ENCODE data around the gene SUGCT. TPM values are rescaled to one million over a fixed set of nuclear protein-coding genes. Genes with fewer than 3 reads are reported as not detected.

SUGCT gene
- total RNA-seq, 2 experiments from 2014 or later = 0.21 to 0.61 TPM

DNA sequence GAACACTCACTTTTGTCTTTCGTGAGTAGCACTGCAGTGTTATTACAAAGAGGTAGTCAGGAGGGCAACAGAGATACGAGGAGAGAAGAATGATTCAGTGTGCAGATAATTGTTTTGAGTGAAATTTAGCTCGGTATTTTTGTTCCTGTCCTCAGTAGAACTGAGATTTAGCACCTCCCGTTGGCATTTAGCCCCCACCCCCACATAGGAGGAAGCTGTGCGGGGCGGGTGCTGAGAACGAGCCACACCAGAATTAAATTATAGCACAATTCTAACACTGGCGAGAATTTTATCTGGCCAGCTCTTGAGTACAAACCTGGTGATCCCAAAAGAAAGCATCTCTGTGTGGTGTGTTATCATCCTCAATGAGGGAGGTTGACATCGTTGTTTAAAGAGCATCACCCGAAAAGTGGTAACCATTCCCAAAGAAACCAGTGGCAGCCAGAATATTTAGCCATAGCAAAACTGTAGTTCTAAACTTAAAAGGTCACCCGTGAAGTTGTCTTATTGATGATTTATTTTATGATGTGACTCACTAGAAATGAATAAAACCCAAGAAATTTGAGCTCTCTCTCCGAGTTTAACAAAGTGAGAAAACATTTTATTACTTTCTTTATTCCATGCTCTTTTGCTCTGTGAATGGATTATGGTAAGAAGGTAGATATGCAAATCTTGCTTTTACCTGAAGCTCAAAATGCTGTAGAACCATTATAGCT, 612.2 kb downstream of the SUGCT start:
- Mint-ChIP-seq H3K36me3 (no peaks in the 10 kb centered on the region), H3K27ac (no peak overlapping the region), H3K4me1 (no peaks in the 10 kb centered on the region), H3K4me3 (no peak overlapping the region), H3K27me3 (no peaks in the 10 kb centered on the region), H3K9me3 (ENCODE audit: low read depth) (peaks cover 4% of the 10 kb centered on the region)
- DNase-seq (no peak), ATAC-seq (no peak)
- CTCF ChIA-PET = no interaction called here

DNA sequence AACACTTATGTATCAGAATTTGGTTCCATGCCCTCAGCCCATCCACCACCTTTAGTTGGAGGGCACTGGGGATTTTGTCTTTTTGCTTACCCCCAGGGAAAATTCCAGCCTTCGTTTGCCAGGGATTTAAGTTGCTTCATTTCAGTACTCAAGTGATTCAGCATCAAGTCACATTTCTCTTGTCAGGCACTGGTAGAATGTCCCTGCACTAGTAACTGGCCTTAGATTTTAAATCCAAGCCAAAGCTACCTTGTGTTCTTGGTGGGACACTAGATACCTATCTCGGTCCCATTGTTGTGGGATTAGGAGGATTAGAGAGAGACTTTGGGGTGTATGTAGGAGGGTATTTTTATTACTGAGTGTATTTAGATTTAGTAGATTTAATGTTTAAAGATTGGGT, 613.1 kb downstream of the SUGCT start:
- Mint-ChIP-seq H3K4me1 (no peaks in the 10 kb centered on the region), H3K4me3 (no peak overlapping the region), H3K27me3 (no peaks in the 10 kb centered on the region), H3K36me3 (no peaks in the 10 kb centered on the region), H3K27ac (no peak overlapping the region), H3K9me3 (ENCODE audit: low read depth) (peaks cover 4% of the 10 kb centered on the region)
- ATAC-seq (no peak), DNase-seq (no peak)
- CTCF ChIA-PET = no interaction called here

GRCh38 chr7:40749877-40750276, 615.1 kb downstream of the SUGCT start:
- Mint-ChIP-seq H3K27me3 (no peaks in the 10 kb centered on the region), H3K27ac (no peak overlapping the region), H3K36me3 (no peaks in the 10 kb centered on the region), H3K4me1 (no peaks in the 10 kb centered on the region), H3K9me3 (ENCODE audit: low read depth) (peaks cover 4% of the 10 kb centered on the region), H3K4me3 (no peak overlapping the region)
- ATAC-seq = no peak
- CTCF ChIA-PET = no interaction called here
- DNase-seq = no peak

DNA sequence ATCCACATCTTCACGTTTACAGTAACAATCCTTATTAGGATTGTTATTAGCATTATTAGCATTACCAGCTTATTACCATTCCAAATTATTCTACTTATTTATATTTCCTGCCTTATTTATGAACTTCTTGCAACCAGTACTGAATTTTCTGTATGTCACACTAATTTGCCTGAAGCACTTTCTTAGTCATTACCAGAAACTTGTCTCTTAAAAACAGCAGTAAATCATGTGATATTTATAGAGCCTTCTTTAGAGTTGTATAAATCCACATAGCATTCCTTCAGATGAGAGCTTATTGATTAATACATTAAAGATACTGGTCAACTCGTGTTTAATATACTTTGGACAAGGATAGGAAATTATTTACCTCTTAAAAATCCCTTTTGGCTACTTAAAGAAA, 618.6 kb downstream of the SUGCT start:
- H3K27ac Mint-ChIP-seq = no peak overlapping the region
- no peak for ATAC-seq
- no peaks in the 10 kb centered on the region for H3K4me1 Mint-ChIP-seq
- H3K36me3 Mint-ChIP-seq = no peaks in the 10 kb centered on the region
- H3K4me3 Mint-ChIP-seq = no peak overlapping the region
- no peaks in the 10 kb centered on the region for H3K27me3 Mint-ChIP-seq
- DNase-seq = no peak
- peaks cover 4% of the 10 kb centered on the region for H3K9me3 Mint-ChIP-seq (ENCODE audit: low read depth)
- CTCF ChIA-PET = no interaction called here

DNA sequence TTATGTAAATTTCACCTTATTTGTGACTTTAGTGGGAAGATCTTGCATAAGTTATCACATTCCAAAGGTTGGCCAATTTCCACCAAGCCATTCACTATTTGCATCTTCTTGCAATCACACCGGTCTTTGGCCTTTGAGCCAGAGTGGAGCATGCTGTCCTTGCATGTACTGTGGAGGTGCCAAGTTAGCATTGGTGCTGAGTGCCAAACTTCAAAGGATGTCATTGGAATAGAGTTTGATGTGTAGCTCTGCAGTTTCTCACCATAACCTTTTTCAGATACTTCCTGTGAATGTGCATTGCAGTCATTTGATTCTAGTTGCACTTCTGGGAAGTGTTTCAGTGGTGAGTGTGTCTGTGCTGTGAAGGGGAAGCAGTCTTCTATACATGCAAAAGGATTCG, 620.6 kb downstream of the SUGCT start:
- Mint-ChIP-seq H3K9me3 (ENCODE audit: low read depth) (peaks cover 1% of the 10 kb centered on the region), H3K36me3 (no peaks in the 10 kb centered on the region), H3K27me3 (no peaks in the 10 kb centered on the region), H3K4me1 (no peaks in the 10 kb centered on the region), H3K27ac (no peak overlapping the region), H3K4me3 (no peak overlapping the region)
- no peak for ATAC-seq
- DNase-seq = no peak
- CTCF ChIA-PET = no interaction called here

- CTCF ChIA-PET = no interaction called here
- no peak overlapping the region for H3K27ac Mint-ChIP-seq
- no peaks in the 10 kb centered on the region for H3K36me3 Mint-ChIP-seq
- H3K27me3 Mint-ChIP-seq = no peaks in the 10 kb centered on the region
- no peaks in the 10 kb centered on the region for H3K4me1 Mint-ChIP-seq
- H3K4me3 Mint-ChIP-seq = no peak overlapping the region
- no peak for ATAC-seq
- DNase-seq = no peak
- no peaks in the 10 kb centered on the region for H3K9me3 Mint-ChIP-seq (ENCODE audit: low read depth)
These were observed 622.3 kb downstream of the SUGCT start for GRCh38 chr7:40757109-40757508.

GRCh38 chr7:40758590-40758989, 623.8 kb downstream of the SUGCT start:
- Mint-ChIP-seq H3K36me3 (no peaks in the 10 kb centered on the region), H3K9me3 (ENCODE audit: low read depth) (no peaks in the 10 kb centered on the region), H3K4me1 (no peaks in the 10 kb centered on the region), H3K27me3 (no peaks in the 10 kb centered on the region), H3K27ac (no peak overlapping the region), H3K4me3 (no peak overlapping the region)
- ATAC-seq = no peak
- DNase-seq = no peak
- CTCF ChIA-PET = no interaction called here

- Mint-ChIP-seq H3K36me3 (no peaks in the 10 kb centered on the region), H3K4me3 (no peak overlapping the region), H3K27me3 (no peaks in the 10 kb centered on the region), H3K9me3 (ENCODE audit: low read depth) (no peaks in the 10 kb centered on the region), H3K4me1 (no peaks in the 10 kb centered on the region), H3K27ac (no peak overlapping the region)
- ATAC-seq = no peak
- CTCF ChIA-PET = no interaction called here
- DNase-seq = no peak
These were observed 625.6 kb downstream of the SUGCT start for GRCh38 chr7:40760293-40760964.

- H3K27me3 Mint-ChIP-seq = no peaks in the 10 kb centered on the region
- CTCF ChIA-PET = no interaction called here
- no peaks in the 10 kb centered on the region for H3K9me3 Mint-ChIP-seq (ENCODE audit: low read depth)
- H3K4me1 Mint-ChIP-seq = peaks cover 1% of the 10 kb centered on the region
- no peaks in the 10 kb centered on the region for H3K36me3 Mint-ChIP-seq
- no peak for DNase-seq
- H3K4me3 Mint-ChIP-seq = no peak overlapping the region
- H3K27ac Mint-ChIP-seq = no peak overlapping the region
- no peak for ATAC-seq
These were observed 626.2 kb downstream of the SUGCT start for GRCh38 chr7:40760987-40761386.

- peaks cover 1% of the 10 kb centered on the region for H3K4me1 Mint-ChIP-seq
- H3K27ac Mint-ChIP-seq = no peak overlapping the region
- ATAC-seq (no peak), DNase-seq (no peak)
- no peaks in the 10 kb centered on the region for H3K9me3 Mint-ChIP-seq (ENCODE audit: low read depth)
- no peaks in the 10 kb centered on the region for H3K36me3 Mint-ChIP-seq
- H3K27me3 Mint-ChIP-seq = no peaks in the 10 kb centered on the region
- H3K4me3 Mint-ChIP-seq = no peak overlapping the region
- CTCF ChIA-PET = no interaction called here
These were observed 627.2 kb downstream of the SUGCT start for GRCh38 chr7:40761762-40762560.

DNA sequence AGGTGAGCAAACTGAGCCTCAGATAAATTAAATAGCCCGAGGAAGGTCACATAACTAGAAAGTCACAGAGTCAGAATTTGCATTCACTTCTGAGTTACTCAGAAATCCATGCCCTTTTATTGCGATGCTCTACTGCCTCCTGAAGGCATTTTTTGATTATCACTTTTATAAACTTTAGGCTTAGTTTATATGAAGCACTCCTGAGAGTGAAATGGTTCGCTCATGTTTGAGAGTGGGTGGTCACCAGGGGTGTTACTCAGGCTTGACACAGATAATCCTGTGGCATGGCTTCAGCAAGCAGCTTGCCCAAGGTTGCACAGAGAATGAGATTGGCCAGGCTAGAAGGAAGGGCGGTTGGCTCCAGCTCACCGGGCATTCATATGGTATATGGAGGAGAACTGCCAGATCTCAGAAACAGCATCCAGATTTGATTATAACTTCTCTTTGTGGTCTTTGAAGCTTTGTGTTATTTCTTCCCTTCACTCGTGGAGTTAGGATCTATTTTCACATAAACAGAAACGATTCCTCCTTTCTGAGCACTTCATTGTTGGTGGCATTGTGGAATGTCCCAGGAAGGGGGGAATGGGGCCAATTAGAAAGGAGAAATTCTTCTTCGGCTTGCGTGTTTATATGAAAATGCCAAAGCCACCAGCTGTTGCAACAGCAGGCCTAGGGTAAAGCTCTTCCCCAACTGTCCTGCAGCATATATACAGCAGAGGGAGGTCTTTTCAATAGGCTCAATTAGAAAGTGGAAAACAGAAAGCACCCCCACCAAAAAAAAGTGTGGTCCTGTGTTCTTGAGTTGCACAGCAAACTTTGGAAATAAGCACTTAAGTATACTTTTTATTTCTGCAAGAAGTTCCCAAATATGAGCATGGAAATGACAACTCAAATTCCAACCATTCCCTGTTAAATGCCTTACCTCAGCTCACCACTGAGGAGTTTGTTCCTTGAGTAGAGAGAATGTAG, 628.8 kb downstream of the SUGCT start:
- no peak for ATAC-seq
- no peaks in the 10 kb centered on the region for H3K27me3 Mint-ChIP-seq
- no peaks in the 10 kb centered on the region for H3K36me3 Mint-ChIP-seq
- peaks cover 2% of the 10 kb centered on the region for H3K9me3 Mint-ChIP-seq (ENCODE audit: low read depth)
- DNase-seq = no peak
- peaks cover 1% of the 10 kb centered on the region for H3K4me1 Mint-ChIP-seq
- H3K27ac Mint-ChIP-seq = no peak overlapping the region
- CTCF ChIA-PET = no interaction called here
- no peak overlapping the region for H3K4me3 Mint-ChIP-seq

GRCh38 chr7:40765639-40766038, 630.8 kb downstream of the SUGCT start:
- Mint-ChIP-seq H3K36me3 (no peaks in the 10 kb centered on the region), H3K9me3 (ENCODE audit: low read depth) (peaks cover 2% of the 10 kb centered on the region), H3K4me1 (peaks cover 1% of the 10 kb centered on the region), H3K4me3 (no peak overlapping the region), H3K27me3 (no peaks in the 10 kb centered on the region), H3K27ac (no peak overlapping the region)
- ATAC-seq (no peak), DNase-seq (no peak)
- CTCF ChIA-PET = no interaction called here

DNA sequence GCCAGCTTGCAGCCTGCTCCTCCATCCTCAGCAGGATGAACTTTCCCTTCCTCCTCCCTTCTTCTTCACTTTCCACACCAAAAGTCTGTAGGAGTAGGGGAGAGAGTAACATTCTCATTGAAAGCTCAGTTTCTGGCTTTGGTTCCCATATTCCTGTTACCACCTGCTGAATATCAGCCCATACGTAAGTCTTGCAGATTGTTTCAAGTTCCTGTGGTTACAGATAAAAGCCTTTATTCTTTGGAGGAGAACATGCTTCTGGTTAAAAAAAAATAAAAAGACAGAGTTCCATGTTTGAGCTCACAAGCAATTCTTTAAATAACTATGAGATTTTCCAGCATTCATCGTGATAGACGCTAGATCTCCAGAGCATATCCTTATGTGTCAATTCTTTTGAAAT, 637.3 kb downstream of the SUGCT start:
- CTCF ChIA-PET = no interaction called here
- Mint-ChIP-seq H3K27ac (no peak overlapping the region), H3K4me1 (no peaks in the 10 kb centered on the region), H3K4me3 (no peak overlapping the region), H3K9me3 (ENCODE audit: low read depth) (peaks cover 2% of the 10 kb centered on the region), H3K36me3 (no peaks in the 10 kb centered on the region), H3K27me3 (no peaks in the 10 kb centered on the region)
- DNase-seq (no peak), ATAC-seq (no peak)
